ENCODE measurements around the gene OR2AT4.

DNA sequence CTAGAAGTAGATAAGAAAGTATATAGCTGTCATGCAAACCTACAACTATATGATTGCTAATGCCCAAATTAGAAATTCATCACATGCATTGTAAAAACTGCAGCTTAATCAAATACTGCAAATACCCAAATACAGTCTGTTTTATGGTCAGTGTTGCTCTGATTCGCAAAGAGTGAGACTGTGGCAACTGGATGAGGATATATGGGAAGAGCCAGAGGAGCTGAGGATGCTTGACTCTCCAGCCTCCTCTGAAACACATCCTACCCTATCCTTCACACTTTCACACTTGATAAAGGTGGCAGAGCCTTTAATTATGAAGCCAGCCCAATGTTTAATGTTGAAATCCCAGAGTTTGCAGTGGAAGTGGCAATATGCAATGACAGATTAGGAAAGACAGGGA is 21.9 kb upstream of the OR2AT4 start:
- no peak for TF ChIP-seq POLR2AphosphoS5 (IDR thresholded peaks at IDR 0.05)
- TF ChIP-seq, protein P1, sequence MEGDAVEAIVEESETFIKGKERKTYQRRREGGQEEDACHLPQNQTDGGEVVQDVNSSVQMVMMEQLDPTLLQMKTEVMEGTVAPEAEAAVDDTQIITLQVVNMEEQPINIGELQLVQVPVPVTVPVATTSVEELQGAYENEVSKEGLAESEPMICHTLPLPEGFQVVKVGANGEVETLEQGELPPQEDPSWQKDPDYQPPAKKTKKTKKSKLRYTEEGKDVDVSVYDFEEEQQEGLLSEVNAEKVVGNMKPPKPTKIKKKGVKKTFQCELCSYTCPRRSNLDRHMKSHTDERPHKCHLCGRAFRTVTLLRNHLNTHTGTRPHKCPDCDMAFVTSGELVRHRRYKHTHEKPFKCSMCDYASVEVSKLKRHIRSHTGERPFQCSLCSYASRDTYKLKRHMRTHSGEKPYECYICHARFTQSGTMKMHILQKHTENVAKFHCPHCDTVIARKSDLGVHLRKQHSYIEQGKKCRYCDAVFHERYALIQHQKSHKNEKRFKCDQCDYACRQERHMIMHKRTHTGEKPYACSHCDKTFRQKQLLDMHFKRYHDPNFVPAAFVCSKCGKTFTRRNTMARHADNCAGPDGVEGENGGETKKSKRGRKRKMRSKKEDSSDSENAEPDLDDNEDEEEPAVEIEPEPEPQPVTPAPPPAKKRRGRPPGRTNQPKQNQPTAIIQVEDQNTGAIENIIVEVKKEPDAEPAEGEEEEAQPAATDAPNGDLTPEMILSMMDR (IDR thresholded peaks at IDR 0.05) = no peak
- no peak for TF ChIP-seq POLR2A (IDR thresholded peaks at IDR 0.05)
- TF ChIP-seq EP300 (IDR thresholded peaks at IDR 0.05) = no peak

Data from upper lobe of left lung (tissue), 4 donors.